Gastroesophageal sphincter (tissue), 3 donors: Measurements from ENCODE around the gene ZNF670.

ENCODE experiments used
- EP300 ChIP-seq: sonication (generic); formaldehyde crosslinking; IDR thresholded peaks from one replicate; pipeline ENCODE4 v1.6.1; 2017; ENCODE audit warnings: antibody characterized with exemption, mild to moderate bottlenecking
- POLR2A ChIP-seq, 2 donors: fragments of 450-650 bp; IDR thresholded peaks; one replicate each; pipeline ENCODE4 v1.6.1; 2017; ENCODE audit warnings: antibody characterized with exemption in 2 of 2, mild to moderate bottlenecking in 2 of 2, moderate library complexity in 1 of 2
- POLR2AphosphoS5 ChIP-seq: sonication (generic); formaldehyde crosslinking; IDR thresholded peaks from one replicate; pipeline ENCODE4 v1.6.1; 2017; ENCODE audit warnings: antibody characterized with exemption
- TF ChIP-seq, protein P1 (sequence below), 4 experiments: fragments of 200-600 bp in 2 of 4; fragments of 450-650 bp in 2 of 4; sonication (generic) in 1 of 4; IDR thresholded peaks; one replicate each; pipeline ENCODE4 v1.5.1; 2017 to 2019; ENCODE audit warnings: antibody characterized with exemption in 4 of 4, mild to moderate bottlenecking in 2 of 4, moderate library complexity in 2 of 4

DNA sequence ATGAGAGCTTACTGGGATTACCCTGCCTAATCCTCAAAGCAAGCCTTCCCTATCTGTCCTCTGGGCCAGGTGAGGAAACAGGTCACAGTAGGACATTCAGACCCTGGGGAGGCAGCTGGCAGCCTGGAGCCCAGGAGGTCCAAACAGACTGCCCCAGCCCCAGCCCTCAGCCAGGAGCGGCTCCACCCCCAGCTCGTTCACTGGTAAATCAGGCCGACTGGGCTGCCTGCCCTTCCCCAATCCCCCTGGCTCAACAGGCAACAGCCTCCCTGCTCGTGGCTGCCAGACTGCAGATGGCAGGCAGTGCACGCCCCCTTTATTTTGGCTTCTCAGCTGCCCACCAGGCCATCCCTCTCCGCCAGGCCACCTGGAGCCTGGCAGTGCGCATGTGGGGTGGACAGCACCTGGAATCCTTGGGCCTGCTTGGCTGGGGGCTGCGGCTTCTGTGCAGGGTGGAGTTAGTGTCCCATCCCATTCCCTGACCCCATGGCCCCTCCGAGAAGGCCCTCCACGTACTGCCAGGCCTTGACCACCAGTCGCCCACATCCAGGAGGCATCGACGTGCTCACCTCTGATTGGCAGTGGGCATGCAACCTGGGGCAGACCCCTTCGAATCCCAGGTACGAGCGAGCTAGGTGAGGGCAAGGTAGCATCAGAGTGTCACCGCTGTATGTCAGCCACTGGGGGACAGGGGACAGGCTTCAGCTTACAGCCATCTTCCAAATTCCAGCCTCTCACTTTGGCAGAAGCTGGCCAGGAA is 11.2 kb upstream of the ZNF670 start:
- TF ChIP-seq, protein P1, sequence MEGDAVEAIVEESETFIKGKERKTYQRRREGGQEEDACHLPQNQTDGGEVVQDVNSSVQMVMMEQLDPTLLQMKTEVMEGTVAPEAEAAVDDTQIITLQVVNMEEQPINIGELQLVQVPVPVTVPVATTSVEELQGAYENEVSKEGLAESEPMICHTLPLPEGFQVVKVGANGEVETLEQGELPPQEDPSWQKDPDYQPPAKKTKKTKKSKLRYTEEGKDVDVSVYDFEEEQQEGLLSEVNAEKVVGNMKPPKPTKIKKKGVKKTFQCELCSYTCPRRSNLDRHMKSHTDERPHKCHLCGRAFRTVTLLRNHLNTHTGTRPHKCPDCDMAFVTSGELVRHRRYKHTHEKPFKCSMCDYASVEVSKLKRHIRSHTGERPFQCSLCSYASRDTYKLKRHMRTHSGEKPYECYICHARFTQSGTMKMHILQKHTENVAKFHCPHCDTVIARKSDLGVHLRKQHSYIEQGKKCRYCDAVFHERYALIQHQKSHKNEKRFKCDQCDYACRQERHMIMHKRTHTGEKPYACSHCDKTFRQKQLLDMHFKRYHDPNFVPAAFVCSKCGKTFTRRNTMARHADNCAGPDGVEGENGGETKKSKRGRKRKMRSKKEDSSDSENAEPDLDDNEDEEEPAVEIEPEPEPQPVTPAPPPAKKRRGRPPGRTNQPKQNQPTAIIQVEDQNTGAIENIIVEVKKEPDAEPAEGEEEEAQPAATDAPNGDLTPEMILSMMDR (IDR thresholded peaks at IDR 0.05), result no peak
- TF ChIP-seq POLR2AphosphoS5 (no peak), POLR2A (IDR thresholded peaks at IDR 0.05) (no peak), EP300 (no peak)
